ELR (cell line): ENCODE data around the gene SETBP1.

Experiments
- DNase-seq: peaks from one replicate; pipeline ENCODE4 v3.0.0-alpha.2; 2015; ENCODE audit warnings: low read depth

Gene SETBP1

DNA sequence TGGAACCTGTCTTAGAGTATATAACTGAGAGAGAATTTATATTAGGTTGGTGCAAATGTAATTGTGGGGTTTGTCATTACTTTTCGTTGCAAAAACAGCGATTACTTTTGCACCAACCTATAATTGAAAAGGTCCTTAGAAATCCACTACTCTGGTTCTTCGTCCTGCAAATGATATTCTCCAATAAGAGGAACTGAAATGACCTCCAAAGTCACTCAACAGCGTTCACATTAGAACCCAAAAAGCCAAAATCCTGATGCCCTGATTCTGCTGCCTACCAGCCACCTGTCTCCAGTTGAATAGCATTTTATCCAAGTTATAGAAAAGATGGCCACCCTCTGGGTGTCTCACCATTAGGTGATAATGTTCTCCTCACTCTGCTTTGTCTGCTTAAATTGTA lies 230.6 kb downstream of the SETBP1 start:
- DNase-seq: no peak

- DNase-seq: no peak
Observed at GRCh38 chr18:44911773-44912172, 231.1 kb downstream of the SETBP1 start.

- no peak for DNase-seq
Observed at GRCh38 chr18:44912740-44913478, 232.2 kb downstream of the SETBP1 start.

- no peak for DNase-seq
Observed at GRCh38 chr18:44914028-44914427, 233.3 kb downstream of the SETBP1 start.

- DNase-seq: no peak
Observed at GRCh38 chr18:44915213-44915612, 234.5 kb downstream of the SETBP1 start.

DNA sequence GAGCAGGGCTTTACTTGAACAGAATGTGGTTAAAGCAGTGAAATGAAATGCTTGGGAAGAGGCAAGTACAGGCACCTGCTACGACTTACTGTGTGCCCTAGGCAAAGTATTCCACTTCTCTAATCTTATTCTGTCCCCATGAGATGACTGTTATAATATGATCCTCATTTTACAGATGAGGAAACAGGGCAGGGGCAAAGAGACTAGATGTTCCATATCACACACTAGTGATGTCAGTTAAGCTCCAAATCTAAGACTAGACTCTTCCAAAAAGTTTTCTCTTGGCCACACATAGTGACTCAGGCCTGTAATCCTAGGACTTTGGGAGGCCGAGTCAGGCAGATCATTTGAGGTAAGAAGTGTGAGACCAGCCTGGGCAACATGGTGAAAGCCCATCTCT lies 235.0 kb downstream of the SETBP1 start:
- no peak for DNase-seq

- DNase-seq: no peak
Observed at GRCh38 chr18:44916429-44917207, 235.9 kb downstream of the SETBP1 start.

- no peak for DNase-seq
Observed at GRCh38 chr18:44917216-44918141, 236.8 kb downstream of the SETBP1 start.

DNA sequence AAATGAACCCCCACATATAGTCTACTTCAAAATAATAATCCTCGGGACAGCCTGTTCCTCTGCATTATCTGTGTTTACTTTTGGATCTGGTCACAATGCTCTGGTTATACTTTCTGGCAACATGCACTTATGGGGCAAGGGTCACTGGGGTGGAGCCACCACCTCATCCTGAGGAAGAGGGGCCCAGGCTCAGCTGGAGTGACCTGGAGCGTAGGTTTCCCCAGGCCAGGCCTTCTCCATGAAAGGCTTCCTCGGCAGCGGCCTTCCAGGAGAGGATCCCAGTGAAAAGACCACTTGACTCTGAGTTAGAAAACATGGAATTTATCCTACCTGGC lies 237.4 kb downstream of the SETBP1 start:
- DNase-seq: no peak

GRCh38 chr18:44920441-44920840 lies 239.8 kb downstream of the SETBP1 start:
- DNase-seq: no peak

DNA sequence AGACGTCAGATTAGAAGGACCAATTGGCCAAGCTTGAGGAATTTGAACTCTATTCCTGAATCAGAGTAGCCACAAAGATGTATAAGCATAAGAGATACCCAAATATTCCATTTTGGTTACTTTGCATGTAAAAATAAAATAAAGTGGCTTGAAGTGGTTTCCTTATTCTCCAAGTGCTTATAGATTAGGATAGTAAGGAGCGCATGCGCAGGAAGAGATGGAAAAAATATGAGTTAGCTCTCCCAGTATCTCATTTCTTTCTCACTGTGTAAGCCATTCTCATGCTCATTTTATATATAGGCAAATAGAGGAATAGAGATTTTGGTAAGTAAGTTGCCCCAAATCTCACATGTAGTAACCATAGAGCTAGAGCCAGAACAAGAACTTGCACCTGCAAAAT lies 241.3 kb downstream of the SETBP1 start:
- no peak for DNase-seq

GRCh38 chr18:44922968-44923367 lies 242.3 kb downstream of the SETBP1 start:
- no peak for DNase-seq

DNA sequence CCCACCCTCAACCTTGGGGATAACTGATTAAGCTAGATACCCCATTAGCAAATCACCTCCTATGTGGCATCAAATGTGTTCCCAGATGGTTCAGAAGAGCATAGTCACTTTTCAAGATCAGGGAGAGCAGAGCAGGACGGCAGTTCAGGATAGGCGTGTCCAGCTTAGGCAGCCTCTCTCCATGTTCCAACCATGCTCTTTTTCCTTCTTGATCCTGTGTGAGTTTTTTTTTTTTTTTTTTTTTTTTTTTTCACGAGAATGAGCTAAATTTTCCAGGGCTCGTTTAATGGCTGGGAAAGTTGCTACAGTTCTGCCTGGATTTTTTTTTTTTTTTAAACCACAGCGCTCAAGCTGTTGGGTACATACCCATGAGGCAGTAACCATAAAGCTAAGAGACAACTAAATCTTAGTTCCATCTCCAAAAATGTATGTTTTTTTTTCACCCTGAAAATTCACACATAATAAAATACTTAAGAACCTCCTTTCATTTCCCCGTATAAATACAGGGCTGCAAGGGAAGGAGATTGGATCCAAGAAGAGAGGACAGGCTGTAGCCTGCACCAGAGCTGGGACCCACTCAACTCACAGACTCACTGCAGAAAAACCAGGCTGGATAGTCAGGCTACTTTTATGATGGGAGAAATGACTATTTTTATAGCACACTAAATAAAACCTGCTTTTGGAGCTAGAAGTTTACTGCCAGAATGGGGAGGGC lies 244.3 kb downstream of the SETBP1 start:
- DNase-seq: no peak

- DNase-seq: no peak
Observed at GRCh38 chr18:44927127-44927849, 246.6 kb downstream of the SETBP1 start.

DNA sequence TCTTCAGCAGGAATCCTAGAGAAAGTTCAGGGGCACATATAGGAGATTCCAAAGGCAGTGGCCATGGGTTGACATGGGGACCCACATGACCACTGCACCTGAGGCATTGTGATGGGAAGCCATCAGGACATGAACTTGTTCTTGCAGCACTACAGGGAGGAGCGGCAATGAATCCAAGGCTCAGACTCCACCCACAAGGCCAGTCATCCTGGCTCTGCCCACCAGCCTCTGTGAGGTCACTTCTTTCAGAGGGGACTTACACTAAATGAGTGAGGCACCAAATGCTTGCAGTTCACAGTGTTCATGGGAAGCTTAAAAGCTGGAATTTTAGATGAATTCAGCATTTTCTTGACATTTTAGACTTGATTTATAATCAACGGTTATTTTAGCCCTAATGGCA lies 254.2 kb downstream of the SETBP1 start:
- DNase-seq: no peak

DNA sequence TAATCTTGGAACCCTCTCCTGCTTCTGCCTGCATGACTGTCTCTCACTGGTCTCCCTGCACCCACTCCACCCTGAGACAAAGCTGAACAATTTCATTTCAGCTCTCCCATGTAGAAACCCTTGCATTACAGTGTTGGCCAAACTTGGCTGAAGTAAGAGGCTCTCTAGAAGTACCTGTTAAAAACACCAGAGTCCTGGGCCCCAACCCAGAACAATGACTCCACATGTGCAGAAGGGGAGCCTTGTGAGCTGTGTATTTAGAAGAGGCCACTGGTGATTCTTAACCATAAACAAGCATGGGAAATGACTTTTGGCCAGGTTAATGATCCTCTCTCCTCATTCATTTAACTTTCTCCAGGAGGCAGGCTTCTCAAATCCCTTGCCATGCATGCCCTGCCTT lies 254.8 kb downstream of the SETBP1 start:
- DNase-seq: no peak

GRCh38 chr18:44936485-44936884 lies 255.8 kb downstream of the SETBP1 start:
- no peak for DNase-seq

DNA sequence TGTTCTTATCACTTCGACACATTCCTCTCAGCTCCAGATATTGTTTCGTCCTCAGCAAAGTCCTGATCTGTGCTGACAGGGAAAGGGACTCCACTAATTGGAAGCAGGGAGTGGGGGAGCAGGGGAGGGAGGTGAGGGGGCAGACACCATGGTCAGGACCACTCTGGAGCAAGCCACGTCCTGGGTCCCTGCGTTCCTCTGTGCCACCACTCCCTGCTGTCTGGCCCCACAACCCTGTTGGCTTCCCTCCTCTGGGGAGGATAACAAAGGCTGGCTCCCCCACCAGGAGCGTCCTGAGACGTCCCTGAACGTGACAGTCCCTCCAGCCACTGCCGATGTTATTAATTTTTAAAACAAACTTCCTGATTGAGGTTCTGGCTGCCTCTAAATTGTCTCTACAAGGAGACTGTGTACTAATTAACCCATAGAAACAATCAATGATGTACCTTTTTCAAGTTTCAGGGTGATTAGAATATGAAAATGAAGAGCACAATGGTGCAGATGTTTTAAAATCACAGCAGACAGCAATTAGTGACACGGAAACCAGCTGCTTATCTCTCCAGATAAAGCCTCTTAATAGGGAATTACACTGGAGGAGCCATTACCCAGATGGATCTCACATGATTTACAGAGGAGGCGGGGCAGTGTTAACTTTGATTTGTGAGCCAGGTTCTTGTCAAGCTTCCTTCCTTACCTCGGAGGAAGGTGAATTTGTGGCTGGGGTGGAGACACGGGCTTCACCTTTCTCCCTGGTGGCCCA lies 257.5 kb downstream of the SETBP1 start:
- DNase-seq: no peak

DNA sequence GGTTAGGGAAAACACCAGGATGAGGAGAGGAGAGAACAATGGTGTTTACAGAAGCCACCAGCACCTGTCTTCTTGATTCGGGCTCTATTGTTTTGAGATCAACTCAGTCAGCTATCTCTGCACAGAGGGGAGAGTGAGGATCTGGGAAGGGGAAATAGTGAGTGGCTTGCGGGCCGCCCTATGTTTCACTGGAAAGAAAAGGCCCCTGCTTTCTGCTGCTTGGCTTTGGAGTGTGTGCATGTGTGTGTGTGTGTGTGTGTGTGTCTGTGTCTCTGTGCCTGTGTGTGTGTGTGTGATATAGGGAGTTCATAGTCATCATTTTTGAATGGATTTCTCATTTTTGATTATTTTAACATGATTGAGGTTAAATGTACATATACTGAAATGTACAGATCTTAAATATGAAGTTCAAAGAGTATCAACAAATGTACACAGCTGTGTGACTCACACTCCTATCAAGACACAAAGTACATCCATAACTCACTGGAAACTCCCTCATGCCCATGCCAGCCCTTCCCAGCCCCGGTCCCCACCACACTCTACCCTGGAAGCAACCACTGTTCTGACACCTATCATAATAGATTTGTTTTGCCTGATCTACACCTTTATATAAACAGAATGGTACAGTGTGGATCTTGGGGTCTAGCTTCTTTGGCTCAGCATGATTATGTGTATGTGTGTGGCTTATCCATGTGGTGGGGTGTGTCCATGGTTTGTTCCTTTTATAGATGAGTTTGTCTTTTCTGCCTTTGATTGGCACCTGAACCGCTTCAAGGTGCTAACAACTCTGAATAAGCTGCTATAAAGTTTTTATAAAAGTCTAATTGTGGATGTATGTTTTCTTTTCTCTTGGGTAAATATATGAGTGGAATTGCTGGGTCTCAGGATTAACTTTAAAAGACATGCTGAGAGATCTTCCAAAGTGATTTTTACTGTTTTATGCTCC lies 258.3 kb downstream of the SETBP1 start:
- DNase-seq: no peak
